Activated naive CD4-positive, alpha-beta T cell treated with anti-CD3 and anti-CD28 coated beads, Interleukin-2, amount 50 U/mL, for 16 hours (primary cell): ENCODE results near the gene RTL1.

Experiments
- DNase-seq: peaks from one replicate; pipeline ENCODE4 v3.0.0-alpha.2; 2020

RTL1 gene

GRCh38 chr14:100881211-100882025 lies 22.1 kb downstream of the RTL1 start:
- no peak for DNase-seq

- no peak for DNase-seq
Observed at GRCh38 chr14:100880271-100881101, 23.0 kb downstream of the RTL1 start.

DNA sequence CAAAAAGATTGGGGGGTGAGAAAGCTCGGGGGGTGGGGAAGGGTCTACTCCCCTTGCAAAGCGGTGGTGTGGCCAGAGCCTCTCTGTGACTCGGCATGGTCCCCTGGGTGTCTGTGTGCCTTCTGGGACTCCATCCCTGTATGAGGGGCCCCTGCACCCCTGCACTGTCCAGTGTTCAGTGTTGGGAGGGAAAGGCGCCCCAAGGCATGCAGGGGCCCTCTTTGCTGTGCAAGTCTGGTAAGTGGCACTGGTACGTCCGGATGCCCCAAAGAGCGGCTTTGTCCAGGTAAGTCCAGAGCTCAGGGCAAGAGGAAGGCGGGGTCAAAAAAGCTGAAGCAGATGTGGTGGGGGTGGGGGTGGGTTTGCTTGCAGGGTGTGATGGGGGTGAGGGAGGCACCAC lies 23.7 kb downstream of the RTL1 start:
- DNase-seq: no peak

DNA sequence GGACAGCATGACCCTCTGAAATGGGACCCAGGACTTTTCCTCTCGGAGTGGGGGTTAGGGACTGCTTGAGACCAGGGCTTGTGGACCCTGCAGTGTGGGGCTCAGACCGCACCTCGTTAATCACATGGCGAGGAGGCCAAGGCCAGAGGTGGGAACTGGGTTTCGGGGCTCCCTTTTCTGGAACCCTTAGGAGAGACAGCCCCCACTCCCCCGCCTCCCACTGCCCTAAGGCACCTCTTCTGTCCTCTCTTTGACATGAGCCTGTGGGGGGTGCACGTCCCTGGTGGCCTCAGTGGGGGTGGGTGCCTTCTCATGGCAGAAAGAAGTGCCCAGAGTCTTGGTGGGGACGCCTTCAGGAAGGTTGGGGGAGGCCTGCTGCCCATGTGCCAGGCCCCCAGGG lies 24.3 kb downstream of the RTL1 start:
- DNase-seq: no peak

GRCh38 chr14:100878271-100879146 lies 25.0 kb downstream of the RTL1 start:
- no peak for DNase-seq

- no peak for DNase-seq
Observed at GRCh38 chr14:100875861-100876590, 27.5 kb downstream of the RTL1 start.

DNA sequence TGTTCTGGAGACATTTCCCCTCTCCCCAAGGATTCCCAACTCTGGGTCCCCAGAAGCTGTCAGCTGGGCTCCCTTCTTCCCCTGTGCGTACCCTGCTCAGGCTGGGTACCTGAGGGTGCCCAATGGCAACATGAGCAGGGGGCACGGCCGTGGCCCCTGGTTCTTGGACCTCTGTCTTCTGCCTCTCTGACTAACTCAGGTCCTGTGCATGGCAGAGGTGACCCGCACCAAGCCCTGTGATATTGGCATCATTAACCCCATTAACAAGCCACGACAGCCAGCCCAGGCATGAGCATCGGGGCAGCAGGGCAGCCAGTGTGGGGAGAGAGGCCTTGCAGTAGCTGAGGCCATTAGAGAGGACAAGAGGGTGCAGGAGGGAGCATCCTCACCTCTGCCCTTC lies 28.4 kb downstream of the RTL1 start:
- DNase-seq: no peak

DNA sequence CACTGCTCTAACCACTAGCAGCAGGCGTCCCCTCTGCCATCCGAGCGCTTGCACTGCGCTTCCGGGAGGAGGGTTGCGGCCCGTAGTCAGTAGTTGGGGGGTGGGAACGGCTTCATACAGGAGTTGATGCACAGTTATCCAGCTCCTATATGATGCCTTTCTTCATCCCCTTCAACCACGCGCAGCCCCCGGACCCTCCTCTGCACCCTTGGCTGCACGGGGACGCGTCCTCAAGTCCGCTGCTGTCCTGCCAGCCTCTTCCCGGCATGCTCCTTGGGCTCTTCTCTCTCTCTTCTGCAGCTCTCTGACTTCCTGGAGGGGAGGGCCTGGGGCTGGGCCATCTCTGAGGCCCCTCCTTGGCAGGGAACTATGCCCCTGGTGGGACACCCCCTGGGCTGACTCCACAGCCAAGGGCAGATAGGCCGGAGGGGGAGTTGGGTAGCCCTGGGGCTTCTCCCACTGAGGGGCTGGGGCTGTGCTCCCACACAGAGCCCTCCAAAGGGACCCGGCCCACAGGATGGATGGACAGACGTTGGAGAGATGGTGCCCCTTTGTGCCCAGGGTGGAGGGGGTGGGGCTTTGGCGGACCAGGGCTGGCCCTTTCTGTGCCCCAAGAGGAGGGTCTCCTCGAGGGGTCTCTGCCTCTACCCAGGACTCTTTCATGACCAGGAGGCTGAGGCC lies 29.0 kb downstream of the RTL1 start:
- no peak for DNase-seq

DNA sequence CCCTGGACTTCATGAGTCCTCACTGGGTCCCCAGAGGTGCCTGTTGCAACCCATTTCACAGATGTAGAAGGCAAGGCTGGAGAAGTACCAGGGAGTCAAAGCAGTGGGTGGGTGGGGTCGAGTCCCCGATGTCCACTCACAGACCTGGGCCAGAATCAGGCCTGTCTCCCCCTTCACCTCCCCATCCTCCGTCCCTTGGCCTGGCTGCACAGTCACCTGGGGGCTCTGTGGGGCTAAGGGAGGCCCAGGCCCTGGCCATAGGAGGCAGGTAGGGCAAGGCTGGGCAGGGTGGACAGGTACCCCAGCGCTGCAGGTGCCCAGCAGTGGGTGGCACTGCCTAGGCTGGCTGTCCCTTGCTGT lies 29.5 kb downstream of the RTL1 start:
- DNase-seq: no peak

DNA sequence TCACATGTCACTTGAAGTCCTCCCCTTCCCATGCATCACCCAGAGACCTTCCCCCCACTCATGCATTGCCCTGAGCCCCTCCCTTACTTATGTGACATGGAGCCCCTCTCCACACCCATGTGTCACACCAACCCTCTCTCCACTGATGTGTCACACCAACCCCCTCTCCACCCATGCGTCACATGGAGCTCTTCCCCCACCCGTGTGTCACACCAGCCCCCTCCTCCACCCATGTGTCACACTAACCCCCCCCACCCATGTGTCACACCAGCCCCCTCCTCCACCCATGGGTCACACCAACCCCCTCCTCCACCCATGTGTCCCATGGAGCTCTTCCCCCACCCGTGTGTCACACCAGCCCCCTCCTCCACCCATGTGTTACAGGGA lies 30.4 kb downstream of the RTL1 start:
- no peak for DNase-seq

DNA sequence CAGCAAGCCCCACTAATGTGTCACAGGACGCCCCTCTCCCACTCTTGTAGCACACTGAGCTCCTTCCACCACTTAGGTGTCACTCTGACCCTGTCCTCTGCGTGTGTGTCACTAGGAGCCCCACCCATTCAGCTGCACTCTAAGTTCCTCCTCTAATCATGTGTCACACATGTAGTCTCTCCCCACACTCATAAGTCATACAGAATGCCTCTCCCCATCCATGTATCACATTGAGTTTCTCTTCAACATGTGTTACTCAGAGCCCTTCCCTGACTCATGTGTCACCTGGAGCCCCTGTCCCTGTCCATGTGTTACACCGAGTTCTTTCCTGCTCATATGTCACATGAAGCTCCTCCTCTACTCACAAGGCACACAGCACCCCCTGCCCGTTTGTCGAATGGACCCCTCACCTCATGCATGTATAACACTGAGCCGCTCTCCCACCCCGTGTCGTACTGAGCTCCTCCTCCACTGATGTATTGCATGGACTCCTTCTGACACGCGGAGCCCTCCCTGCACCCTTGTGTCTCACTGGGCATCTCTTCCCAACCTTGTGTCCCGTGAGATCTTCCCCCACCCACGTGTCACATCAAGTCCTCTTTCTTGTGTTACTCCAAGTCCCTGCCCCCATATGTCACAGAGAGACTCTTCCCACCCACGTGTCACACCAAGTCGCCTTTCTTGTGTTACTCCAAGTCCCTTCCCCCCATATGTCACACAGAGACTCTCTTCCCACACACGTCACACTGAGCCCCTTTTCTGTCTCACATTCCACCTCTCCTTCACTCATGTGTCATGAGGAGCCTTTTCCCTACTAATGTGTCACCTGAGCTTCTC lies 31.0 kb downstream of the RTL1 start:
- no peak for DNase-seq

DNA sequence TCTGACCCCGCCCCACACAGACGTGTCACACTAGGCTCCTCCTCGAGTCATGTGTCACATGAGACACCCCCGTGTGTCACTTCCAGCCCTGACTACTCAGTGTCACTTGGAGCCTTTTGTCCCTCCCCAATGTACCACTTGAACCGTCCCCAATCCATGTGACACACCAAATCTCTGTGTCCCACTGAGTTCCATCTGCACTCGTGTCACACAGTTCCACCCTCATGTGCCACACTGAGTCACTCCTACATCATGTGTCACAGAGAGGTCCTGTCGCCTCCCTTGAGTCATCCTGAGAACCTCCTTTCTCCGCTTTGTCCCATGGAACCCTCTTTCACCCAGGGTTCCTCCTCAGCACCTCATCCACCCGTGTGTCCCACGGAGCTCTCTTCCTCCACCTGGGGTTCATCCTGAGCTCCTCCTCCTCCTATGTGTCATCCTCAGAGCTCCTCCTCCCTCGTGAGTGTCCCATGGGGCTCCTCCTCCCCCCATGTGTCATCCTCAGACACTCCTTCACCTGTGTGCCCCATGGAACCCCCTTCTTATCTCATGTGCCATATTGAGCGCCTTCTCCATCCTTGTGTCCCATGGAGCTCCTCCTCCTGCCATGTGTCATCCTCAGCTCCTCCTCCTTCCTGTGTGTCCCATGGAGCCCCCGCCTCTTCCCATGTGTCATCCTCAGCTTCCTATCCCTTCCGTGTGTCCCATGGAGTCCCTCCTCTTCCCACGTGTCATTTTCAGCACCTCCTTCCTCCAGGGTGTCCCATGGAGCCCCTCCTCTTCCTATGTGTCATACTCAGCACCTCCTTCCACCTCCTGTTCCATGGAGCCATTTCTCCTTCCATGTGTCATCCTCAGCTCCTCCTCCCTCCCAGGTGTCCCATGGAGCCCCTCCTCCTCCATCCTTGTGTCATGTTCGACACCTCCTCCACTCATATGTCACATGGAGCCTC lies 32.0 kb downstream of the RTL1 start:
- no peak for DNase-seq

GRCh38 chr14:100868621-100869370 lies 34.7 kb downstream of the RTL1 start:
- DNase-seq: no peak

DNA sequence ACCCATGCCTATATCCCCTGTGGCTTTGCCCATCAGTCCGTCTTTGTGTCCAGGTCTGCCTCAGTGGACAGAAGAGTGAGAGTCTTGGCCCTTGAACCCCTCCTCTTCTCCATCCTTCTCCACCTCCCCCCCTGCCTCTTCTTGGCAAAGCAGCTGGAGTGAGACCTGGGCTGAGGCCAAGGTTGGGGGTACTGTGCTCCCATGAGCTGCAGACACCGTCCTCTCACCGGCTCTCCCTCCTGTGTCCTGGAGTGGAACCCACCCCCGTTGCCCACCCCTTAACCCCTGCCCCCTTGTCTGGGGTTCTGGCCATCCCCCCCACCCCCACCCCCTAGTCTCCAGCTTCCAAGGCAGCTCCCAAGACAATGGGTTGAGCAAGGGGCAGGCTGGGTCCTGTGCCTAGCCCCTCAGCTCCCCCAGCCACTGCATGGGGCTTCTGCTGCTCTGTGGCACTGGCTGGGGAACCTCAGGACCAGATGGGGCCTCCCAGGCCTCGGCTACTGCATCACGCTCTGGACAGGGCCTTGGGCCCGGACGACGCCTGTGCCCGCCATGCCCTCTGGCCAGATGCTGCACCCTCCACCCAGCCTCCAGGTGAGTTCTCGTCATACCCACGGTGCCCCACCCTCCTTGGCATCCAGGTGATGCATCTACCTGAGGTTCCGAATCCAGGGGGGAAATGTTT lies 35.7 kb downstream of the RTL1 start:
- DNase-seq: no peak

DNA sequence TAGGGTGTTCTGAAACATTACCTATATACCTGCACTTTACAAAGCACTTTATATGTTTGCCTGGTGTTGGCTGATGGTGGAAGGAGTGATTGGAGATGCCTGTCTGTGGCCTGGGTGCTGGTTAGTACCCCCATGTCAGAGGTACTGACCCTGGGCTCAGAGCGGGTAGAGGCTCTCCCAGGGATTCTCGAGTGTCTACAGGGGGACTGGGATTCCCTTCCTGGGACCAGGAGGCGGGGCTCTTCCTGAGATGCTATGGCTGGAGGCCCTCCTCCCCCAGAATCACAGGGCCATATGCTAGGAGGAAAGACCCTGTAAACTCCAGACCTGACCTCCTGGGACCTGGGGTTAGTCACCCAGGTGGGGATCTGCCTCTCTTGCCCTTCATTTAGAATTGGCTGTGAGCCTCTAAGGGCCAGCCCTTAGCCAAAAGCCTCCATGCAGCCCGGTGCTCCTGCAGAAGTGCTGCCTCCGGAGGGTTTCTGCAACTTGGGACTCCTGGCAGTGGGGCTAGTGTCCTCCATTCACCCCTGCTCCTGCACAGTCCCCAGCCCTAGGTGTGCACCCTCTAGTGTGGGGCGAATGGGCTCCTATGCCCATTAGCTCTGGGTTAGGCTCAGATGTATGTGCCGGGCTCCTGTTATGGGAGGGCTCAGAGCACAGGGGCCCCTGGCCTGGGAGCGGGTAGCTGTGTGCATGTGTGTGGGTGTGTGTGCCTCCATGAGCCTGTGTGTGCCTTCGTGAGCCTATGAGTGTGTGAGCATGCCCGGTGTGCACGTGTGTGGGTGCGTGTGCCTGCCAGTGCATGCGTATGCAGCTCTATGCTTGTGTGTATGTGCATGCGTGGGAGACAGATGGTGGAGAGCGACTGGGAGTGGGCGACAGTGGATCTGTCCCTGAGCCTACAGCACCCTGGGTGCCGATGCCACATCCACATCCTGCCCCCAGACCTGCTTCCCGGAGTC lies 36.6 kb downstream of the RTL1 start:
- DNase-seq: no peak

GRCh38 chr14:100865682-100866591 lies 37.6 kb downstream of the RTL1 start:
- no peak for DNase-seq
